OCI-LY1 (cell line): ENCODE measurements around the gene MYZAP.

Experiments used
- CTCF ChIP-seq: fragments of 200-600 bp; sonication (generic), shearing (Covaris generic); IDR thresholded peaks from 2 replicates; pipeline ENCODE4 v1.5.1; 2017; ENCODE audit warnings: mild to moderate bottlenecking, antibody characterized with exemption, low read length, moderate library complexity, mixed read lengths
- EZH2 ChIP-seq: fragments of 200-600 bp; sonication (generic), shearing (Covaris generic); IDR thresholded peaks from 2 replicates; pipeline ENCODE4 v1.8.0; 2017; ENCODE audit warnings: borderline replicate concordance, mixed run types, mild to moderate bottlenecking, antibody characterized with exemption, low read length, moderate library complexity, mixed read lengths

- TF ChIP-seq CTCF (no peak), EZH2 (no peak)
Observed at GRCh38 chr15:57683481-57683880, 91.8 kb downstream of the MYZAP start.
